H9 (cell line): Measurements from ENCODE around the gene FETUB. TPM values are rescaled to one million over a fixed set of nuclear protein-coding genes. Genes with fewer than 3 reads are reported as not detected.

Source experiments
- DNase-seq: peaks from one replicate; pipeline ENCODE4 v3.0.0-alpha.2; 2017
- H2AFZ ChIP-seq: one replicate; pipeline ENCODE4 v1.6.1; 2013; ENCODE audit warnings: mild to moderate bottlenecking, low read length, control low read depth, moderate library complexity
- H2AK5ac ChIP-seq: 2 replicates; pipeline ENCODE4 v1.6.1; 2013; ENCODE audit warnings: low read length, control low read depth, mixed read lengths; ENCODE audit not compliant: insufficient read length
- H2BK120ac ChIP-seq: one replicate; pipeline ENCODE4 v1.6.1; 2013; ENCODE audit warnings: low read depth, mild to moderate bottlenecking, low read length, control low read depth, inconsistent platforms; ENCODE audit not compliant: poor library complexity, severe bottlenecking
- H2BK12ac ChIP-seq: 2 replicates; pipeline ENCODE4 v1.6.1; 2013; ENCODE audit warnings: low read length, control low read depth, mixed read lengths, low read depth; ENCODE audit not compliant: insufficient read length
- H2BK15ac ChIP-seq: 2 replicates; pipeline ENCODE4 v1.6.1; 2013; ENCODE audit warnings: low read depth, low read length, control low read depth
- H2BK20ac ChIP-seq: one replicate; pipeline ENCODE4 v1.6.1; 2013; ENCODE audit warnings: low read depth, mild to moderate bottlenecking, low read length, control low read depth, inconsistent platforms; ENCODE audit not compliant: poor library complexity, severe bottlenecking
- H2BK5ac ChIP-seq: 2 replicates; pipeline ENCODE4 v1.6.1; 2013; ENCODE audit warnings: low read length, control low read depth, mixed read lengths; ENCODE audit not compliant: insufficient read length
- H3K14ac ChIP-seq: 2 replicates; pipeline ENCODE4 v1.6.1; 2013; ENCODE audit warnings: low read length, control low read depth; ENCODE audit not compliant: insufficient read depth
- H3K18ac ChIP-seq: 2 replicates; pipeline ENCODE4 v1.6.1; 2013; ENCODE audit warnings: low read depth, mild to moderate bottlenecking, mixed read lengths, low read length, control low read depth; ENCODE audit not compliant: insufficient read length
- H3K23ac ChIP-seq: 2 replicates; pipeline ENCODE4 v1.6.1; 2013; ENCODE audit warnings: low read length, control low read depth, mixed read lengths, low read depth; ENCODE audit not compliant: insufficient read length
- H3K23me2 ChIP-seq: 2 replicates; pipeline ENCODE4 v1.6.1; 2013; ENCODE audit warnings: low read depth, mild to moderate bottlenecking, mixed read lengths, low read length, control low read depth; ENCODE audit not compliant: insufficient read length, poor library complexity, severe bottlenecking
- H3K27ac ChIP-seq: 2 replicates; pipeline ENCODE4 v1.5.1; 2013; ENCODE audit warnings: low read length, control low read depth, mixed read lengths, low read depth; ENCODE audit not compliant: insufficient read length
- H3K27me3 ChIP-seq: 2 replicates; pipeline ENCODE4 v1.6.1; 2013; ENCODE audit warnings: low read length, control low read depth, inconsistent platforms; ENCODE audit not compliant: insufficient read depth
- H3K4ac ChIP-seq: 2 replicates; pipeline ENCODE4 v1.6.1; 2013; ENCODE audit warnings: low read depth, mild to moderate bottlenecking, control low read depth, inconsistent platforms, low read length, moderate library complexity
- H3K4me1 ChIP-seq: 2 replicates; pipeline ENCODE4 v1.6.1; 2013; ENCODE audit warnings: low read length, control low read depth, inconsistent platforms; ENCODE audit not compliant: insufficient read depth
- H3K4me2 ChIP-seq: 2 replicates; pipeline ENCODE4 v1.6.1; 2013; ENCODE audit warnings: low read length, control low read depth, mixed read lengths; ENCODE audit not compliant: insufficient read length, insufficient read depth
- H3K56ac ChIP-seq: 2 replicates; pipeline ENCODE4 v1.6.1; 2013; ENCODE audit warnings: low read depth, mild to moderate bottlenecking, mixed read lengths, low read length, control low read depth; ENCODE audit not compliant: insufficient read length
- H3K79me1 ChIP-seq: 2 replicates; pipeline ENCODE4 v1.6.1; 2013; ENCODE audit warnings: low read depth, mild to moderate bottlenecking, moderate library complexity, low read length, control low read depth, inconsistent platforms; ENCODE audit not compliant: insufficient read depth, poor library complexity, severe bottlenecking
- H3K79me2 ChIP-seq: 2 replicates; pipeline ENCODE4 v1.6.1; 2013; ENCODE audit warnings: low read length, control low read depth, inconsistent platforms; ENCODE audit not compliant: insufficient read depth
- H3K9ac ChIP-seq: 2 replicates; pipeline ENCODE4 v1.6.1; 2013; ENCODE audit warnings: low read length, control low read depth, mixed read lengths; ENCODE audit not compliant: insufficient read length; ENCODE audit errors: extremely low read depth
- H3K9me3 ChIP-seq: one replicate; pipeline ENCODE4 v1.6.1; 2013; ENCODE audit warnings: low read depth, low read length, inconsistent platforms; ENCODE audit not compliant: control insufficient read depth
- H3T11ph ChIP-seq: one replicate; pipeline ENCODE4 v1.6.1; 2013; ENCODE audit warnings: mild to moderate bottlenecking, low read length, control low read depth, inconsistent platforms
- H4K20me1 ChIP-seq: one replicate; pipeline ENCODE4 v1.6.1; 2013; ENCODE audit not compliant: control insufficient read depth, insufficient read length, insufficient read depth
- H4K5ac ChIP-seq: 2 replicates; pipeline ENCODE4 v1.6.1; 2013; ENCODE audit warnings: low read depth, mild to moderate bottlenecking, mixed read lengths, low read length, control low read depth; ENCODE audit not compliant: insufficient read length
- H4K8ac ChIP-seq: replicated peaks from 2 replicates; pipeline ENCODE4 v1.6.1; 2013; ENCODE audit warnings: low read length, control low read depth, mixed read lengths, low read depth; ENCODE audit not compliant: insufficient read length
- H4K91ac ChIP-seq: 2 replicates; pipeline ENCODE4 v1.6.1; 2013; ENCODE audit warnings: low read depth, mild to moderate bottlenecking, moderate library complexity, mixed read lengths, low read length, control low read depth; ENCODE audit not compliant: insufficient read length
- H3K27ac Mint-ChIP-seq, 3 experiments: 2 replicates in 2 of 3; 3 replicates in 1 of 3; pipeline ENCODE4 v1.8.0; 2020 to 2021; ENCODE audit warnings: mixed read lengths in 3 of 3, mild to moderate bottlenecking in 1 of 3, moderate library complexity in 1 of 3
- H3K27me3 Mint-ChIP-seq: 2 replicates; pipeline ENCODE4 v1.8.0; 2021; ENCODE audit warnings: low read depth, mild to moderate bottlenecking, moderate library complexity, mixed read lengths
- H3K36me3 Mint-ChIP-seq, 3 experiments: 2 replicates in 2 of 3; 3 replicates in 1 of 3; pipeline ENCODE4 v1.8.0; 2020 to 2021; ENCODE audit warnings: low read depth in 3 of 3, mixed read lengths in 3 of 3; ENCODE audit not compliant: insufficient read depth in 1 of 3
- H3K4me1 Mint-ChIP-seq, 2 experiments: 2 replicates each; pipeline ENCODE4 v1.8.0; 2020; ENCODE audit warnings: mixed read lengths in 2 of 2
- H3K4me3 Mint-ChIP-seq, 2 experiments: 2 replicates in 1 of 2; 3 replicates in 1 of 2; pipeline ENCODE4 v1.8.0; 2020 to 2021; ENCODE audit warnings: mild to moderate bottlenecking in 2 of 2, mixed read lengths in 2 of 2, moderate library complexity in 1 of 2
- H3K9me3 Mint-ChIP-seq, 2 experiments: 2 replicates in 1 of 2; 3 replicates in 1 of 2; pipeline ENCODE4 v1.8.0; 2020; ENCODE audit warnings: mild to moderate bottlenecking in 2 of 2, mixed read lengths in 2 of 2, moderate library complexity in 1 of 2
- WGBS: extraction: QIAGEN DNeasy Blood & Tissue Kit; methylation state at CpG from one replicate; pipeline ENCODE4 v1.1.7; 2013; ENCODE audit warnings: missing lambda C conversion rate, low lambda C conversion rate, mixed read lengths; ENCODE audit not compliant: insufficient read length; ENCODE audit errors: extremely low coverage; 5-methylcytosine and 5-hydroxymethylcytosine counted together
- total RNA-seq: library from RNA; stranded (reverse); gene quantifications from 2 replicates; pipeline ENCODE4 v1.2.1, GENCODE V29; 2021
- TF ChIP-seq, protein P1 (sequence below): fragments of 200-600 bp; sonication (generic); conservative IDR thresholded peaks from 3 replicates; pipeline ENCODE4 v1.8.0; 2021; ENCODE audit warnings: antibody characterized with exemption, mild to moderate bottlenecking

FETUB gene
- total RNA-seq, 1 experiment from 2014 or later: not detected

DNA sequence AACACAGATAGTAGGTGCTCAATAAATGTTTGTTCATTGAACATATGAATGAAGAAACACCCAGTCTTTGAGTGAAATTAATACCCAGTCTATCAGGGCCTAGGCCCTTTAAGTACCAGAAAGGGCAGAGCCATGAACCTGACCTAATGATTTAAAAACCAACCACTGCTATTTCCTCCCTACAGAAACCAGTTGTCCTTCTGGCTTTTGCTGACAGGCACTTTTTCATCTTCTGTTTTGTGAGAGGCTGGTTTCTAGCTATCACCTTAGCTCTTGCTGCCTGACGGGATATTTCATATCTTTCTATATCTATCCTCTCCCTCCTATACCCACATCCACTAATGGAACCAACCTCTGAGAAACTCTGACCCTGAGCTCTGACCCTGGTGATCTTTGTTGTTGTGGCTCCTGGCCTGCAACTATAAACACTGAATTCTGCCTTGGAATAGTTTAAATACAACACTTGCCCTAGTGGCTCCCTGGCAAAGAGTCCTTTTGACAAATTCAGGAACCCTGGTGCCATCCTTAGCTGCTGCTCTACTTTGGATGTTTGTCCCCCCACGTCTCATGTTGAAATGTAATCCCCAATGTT lies 31.5 kb upstream of the FETUB start:
- Histone ChIP-seq H3K18ac (no peak overlapping the region), H2BK12ac (no peak overlapping the region), H3K23ac (no peak overlapping the region), H2BK120ac (no peak overlapping the region), H3K4ac (no peak overlapping the region), H3T11ph (no peak overlapping the region), H2BK5ac (no peak overlapping the region), H3K27ac (no peak overlapping the region), H4K20me1 (no peaks in the 10 kb centered on the region), H3K4me1 (no peaks in the 10 kb centered on the region), H3K9me3 (no peaks in the 10 kb centered on the region), H2BK20ac (no peak overlapping the region), H2AFZ (no peak overlapping the region), H3K14ac (no peak overlapping the region), H2BK15ac (no peak overlapping the region), H4K5ac (no peak overlapping the region), H3K4me2 (no peak overlapping the region), H3K79me1 (no peaks in the 10 kb centered on the region), H4K91ac (no peak overlapping the region), H2AK5ac (no peak overlapping the region), H3K79me2 (no peaks in the 10 kb centered on the region), H4K8ac (no peak overlapping the region), H3K23me2 (no peaks in the 10 kb centered on the region), H3K9ac (no peak overlapping the region), H3K56ac (no peak overlapping the region), H3K27me3 (no peaks in the 10 kb centered on the region)
- H3K27me3 Mint-ChIP-seq: peaks cover 3% of the 10 kb centered on the region; the same call in 1 of the 2 replicates
- no peak overlapping the region; a peak in 1 of 7 replicates for H3K27ac Mint-ChIP-seq
- DNase-seq: no peak
- TF ChIP-seq, protein P1, sequence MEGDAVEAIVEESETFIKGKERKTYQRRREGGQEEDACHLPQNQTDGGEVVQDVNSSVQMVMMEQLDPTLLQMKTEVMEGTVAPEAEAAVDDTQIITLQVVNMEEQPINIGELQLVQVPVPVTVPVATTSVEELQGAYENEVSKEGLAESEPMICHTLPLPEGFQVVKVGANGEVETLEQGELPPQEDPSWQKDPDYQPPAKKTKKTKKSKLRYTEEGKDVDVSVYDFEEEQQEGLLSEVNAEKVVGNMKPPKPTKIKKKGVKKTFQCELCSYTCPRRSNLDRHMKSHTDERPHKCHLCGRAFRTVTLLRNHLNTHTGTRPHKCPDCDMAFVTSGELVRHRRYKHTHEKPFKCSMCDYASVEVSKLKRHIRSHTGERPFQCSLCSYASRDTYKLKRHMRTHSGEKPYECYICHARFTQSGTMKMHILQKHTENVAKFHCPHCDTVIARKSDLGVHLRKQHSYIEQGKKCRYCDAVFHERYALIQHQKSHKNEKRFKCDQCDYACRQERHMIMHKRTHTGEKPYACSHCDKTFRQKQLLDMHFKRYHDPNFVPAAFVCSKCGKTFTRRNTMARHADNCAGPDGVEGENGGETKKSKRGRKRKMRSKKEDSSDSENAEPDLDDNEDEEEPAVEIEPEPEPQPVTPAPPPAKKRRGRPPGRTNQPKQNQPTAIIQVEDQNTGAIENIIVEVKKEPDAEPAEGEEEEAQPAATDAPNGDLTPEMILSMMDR: no peak
- H3K4me3 Mint-ChIP-seq: no peak overlapping the region
- H3K4me1 Mint-ChIP-seq: no peaks in the 10 kb centered on the region
- no CpG with 5 or more reads among the region's 2 CpGs for whole genome bisulfite sequencing
- H3K36me3 Mint-ChIP-seq: no peaks in the 10 kb centered on the region; a peak in 1 of 7 replicates
- no peaks in the 10 kb centered on the region for H3K9me3 Mint-ChIP-seq
